GM12878 (cell line): ENCODE measurements around the gene DUS1L. TPM values are rescaled to one million over a fixed set of nuclear protein-coding genes. Genes with fewer than 3 reads are reported as not detected.

ENCODE experiments used
- ATAC-seq: fragments of 200-7000 bp; cut with Tn5 transposase; 3 replicates; pipeline ENCODE4 v1.9.1; 2020; ENCODE audit warnings: mild to moderate bottlenecking, moderate library complexity
- BruUV-seq: library from RNA; stranded (reverse); fragments of 400-500 nt; replicated peaks from 2 replicates; lab custom pipeline; 2021; lab: Mats Ljungman, UMichigan
- CTCF ChIA-PET: fragments of 300-600 bp; sonication (Branson Sonifier 250); formaldehyde crosslinking; extraction: SDS; loops from one replicate; lab custom pipeline; 2021; ENCODE audit warnings: inconsistent platforms; lab: Yijun Ruan, JAX
- POLR2A ChIA-PET: fragments of 350-600 bp; formaldehyde crosslinking; extraction: SDS; loops from one replicate; lab custom pipeline; 2021; ENCODE audit warnings: inconsistent platforms; lab: Charles Lee
- RAD21 ChIA-PET: fragments of 300-600 bp; sonication (Branson Sonifier 250); formaldehyde crosslinking; loops from one replicate; lab custom pipeline; 2023; ENCODE audit warnings: antibody characterized with exemption; ENCODE audit not compliant: unreplicated experiment; lab: Charles Lee
- SMC1A ChIA-PET: fragments of 300-600 bp; sonication (Branson Sonifier 250); formaldehyde crosslinking; loops from one replicate; lab custom pipeline; 2023; ENCODE audit not compliant: unreplicated experiment, uncharacterized antibody; lab: Charles Lee
- DNase-seq: peaks from one replicate; pipeline ENCODE4 v3.0.0-alpha.2; 2011; ENCODE audit warnings: low read depth, low spot score
- FAIRE-seq: peaks from 3 replicates; lab custom pipeline; 2011; peaks lifted over from hg19 to GRCh38; lab: Jason Lieb, UNC
- H2AFZ ChIP-seq: 2 replicates; pipeline ENCODE4 v1.6.0; 2011; ENCODE audit warnings: low read depth, low read length, control low read depth; ENCODE audit not compliant: control insufficient read depth
- H3K27ac ChIP-seq: 2 replicates; pipeline ENCODE4 v1.5.1; 2011; ENCODE audit warnings: control low read depth; ENCODE audit not compliant: control insufficient read depth, insufficient read depth
- H3K27me3 ChIP-seq, 2 experiments: replicated peaks in 1 of 2; 2 replicates each; pipeline versions ENCODE4 v1.6.0 to v1.6.1; 2011; ENCODE audit warnings: low read length in 1 of 2; ENCODE audit not compliant: control insufficient read depth in 2 of 2, insufficient read depth in 2 of 2
- H3K36me3 ChIP-seq, 2 experiments: 2 replicates each; pipeline ENCODE4 v1.5.1; 2011; ENCODE audit warnings: low read length in 1 of 2; ENCODE audit not compliant: control insufficient read depth in 2 of 2, insufficient read depth in 2 of 2
- H3K4me1 ChIP-seq: 2 replicates; pipeline ENCODE4 v1.6.1; 2011; ENCODE audit warnings: mild to moderate bottlenecking, low read length, moderate library complexity, mixed read lengths; ENCODE audit not compliant: control insufficient read depth, insufficient read depth
- H3K4me2 ChIP-seq: 2 replicates; pipeline ENCODE4 v1.6.0; 2011; ENCODE audit warnings: control low read depth; ENCODE audit not compliant: control insufficient read depth, insufficient read depth
- H3K4me3 ChIP-seq: fragments of 200-600 bp; sonication (generic); 2 replicates; pipeline ENCODE4 v1.5.1; 2016
- H3K79me2 ChIP-seq: 2 replicates; pipeline ENCODE4 v1.6.0; 2011; ENCODE audit warnings: low read length; ENCODE audit not compliant: control insufficient read depth, insufficient read depth
- H3K9ac ChIP-seq: 2 replicates; pipeline ENCODE4 v1.8.0; 2011; ENCODE audit warnings: low read length, control low read depth, mixed read lengths; ENCODE audit not compliant: control insufficient read depth, insufficient read depth
- H3K9me3 ChIP-seq: replicated peaks from 3 replicates; pipeline ENCODE4 v1.5.1; 2011; ENCODE audit warnings: mild to moderate bottlenecking, low read length; ENCODE audit not compliant: control insufficient read depth, insufficient read depth
- H4K20me1 ChIP-seq: 2 replicates; pipeline ENCODE4 v1.6.0; 2011; ENCODE audit not compliant: control insufficient read depth, insufficient read depth
- DPF2 ChIP-seq: fragments of 450-650 bp; IDR thresholded peaks from 2 replicates; pipeline ENCODE4 v1.6.1; 2017; ENCODE audit warnings: mild to moderate bottlenecking
- NR2C1 ChIP-seq: fragments of 450-650 bp; IDR thresholded peaks from 2 replicates; pipeline ENCODE4 v1.6.1; 2017; ENCODE audit warnings: antibody characterized with exemption, mild to moderate bottlenecking, moderate library complexity
- POLR2A ChIP-seq: IDR thresholded peaks from 2 replicates; pipeline ENCODE4 v1.6.1; 2011; ENCODE audit warnings: low read depth, mild to moderate bottlenecking, low read length
- RUNX3 ChIP-seq: IDR thresholded peaks from 2 replicates; pipeline ENCODE4 v1.6.1; 2012; ENCODE audit warnings: low read length, inconsistent platforms
- WGBS: methylation state at CpG from one replicate; pipeline ENCODE4 v1.1.6; 2016; ENCODE audit warnings: low lambda C conversion rate; ENCODE audit not compliant: insufficient replicate concordance, insufficient coverage; ENCODE audit errors: missing lambda C conversion rate; 5-methylcytosine and 5-hydroxymethylcytosine counted together
- in situ Hi-C: fragments of 300-500 bp; cut with MboI; formaldehyde crosslinking; loops from 9 replicates; pipeline ENCODE4 v1.14.3; 2018; ENCODE audit warnings: mixed read lengths
- intact Hi-C: fragments of 100-400 bp; cut with micrococcal nuclease; formaldehyde crosslinking; loops from one replicate; pipeline ENCODE4 v1.14.2; 2022; ENCODE audit not compliant: unreplicated experiment
- polyA plus RNA-seq, 11 experiments: library from polyadenylated mRNA; depleted of rRNA in 4 of 11; unstranded in 6 of 11; stranded (reverse) in 5 of 11; fragments of >200 nt; fragmentation: Nextera tagmentation in 4 of 11; fragmentation: Illumina TruSeq in 1 of 11; extraction: Ambion mirVana in 4 of 11; extraction: Trizol in 1 of 11; gene quantifications; 1 replicate in 1 of 11; 2 replicates in 10 of 11; pipeline versions ENCODE4 v1.2.1 to v1.2.3, GENCODE V29; 2011 to 2016; ENCODE audit warnings: inconsistent platforms in 2 of 11, missing spikeins in 2 of 11, low read depth in 1 of 11
- total RNA-seq, 4 experiments: library from RNA; depleted of rRNA in 3 of 4; stranded (reverse); fragments of >200 nt in 3 of 4; fragmentation: Illumina TruSeq in 1 of 4; extraction: Trizol in 1 of 4; gene quantifications; 2 replicates each; pipeline versions ENCODE4 v1.2.1 to v1.2.3, GENCODE V29; 2013 to 2021

DUS1L gene
- total and polyA plus RNA-seq, 10 of the 15 experiments (the other 5 are each of a cell fraction or from before 2014, with no cell fraction given): 6.1 to 157 (median 44.5) TPM

DNA sequence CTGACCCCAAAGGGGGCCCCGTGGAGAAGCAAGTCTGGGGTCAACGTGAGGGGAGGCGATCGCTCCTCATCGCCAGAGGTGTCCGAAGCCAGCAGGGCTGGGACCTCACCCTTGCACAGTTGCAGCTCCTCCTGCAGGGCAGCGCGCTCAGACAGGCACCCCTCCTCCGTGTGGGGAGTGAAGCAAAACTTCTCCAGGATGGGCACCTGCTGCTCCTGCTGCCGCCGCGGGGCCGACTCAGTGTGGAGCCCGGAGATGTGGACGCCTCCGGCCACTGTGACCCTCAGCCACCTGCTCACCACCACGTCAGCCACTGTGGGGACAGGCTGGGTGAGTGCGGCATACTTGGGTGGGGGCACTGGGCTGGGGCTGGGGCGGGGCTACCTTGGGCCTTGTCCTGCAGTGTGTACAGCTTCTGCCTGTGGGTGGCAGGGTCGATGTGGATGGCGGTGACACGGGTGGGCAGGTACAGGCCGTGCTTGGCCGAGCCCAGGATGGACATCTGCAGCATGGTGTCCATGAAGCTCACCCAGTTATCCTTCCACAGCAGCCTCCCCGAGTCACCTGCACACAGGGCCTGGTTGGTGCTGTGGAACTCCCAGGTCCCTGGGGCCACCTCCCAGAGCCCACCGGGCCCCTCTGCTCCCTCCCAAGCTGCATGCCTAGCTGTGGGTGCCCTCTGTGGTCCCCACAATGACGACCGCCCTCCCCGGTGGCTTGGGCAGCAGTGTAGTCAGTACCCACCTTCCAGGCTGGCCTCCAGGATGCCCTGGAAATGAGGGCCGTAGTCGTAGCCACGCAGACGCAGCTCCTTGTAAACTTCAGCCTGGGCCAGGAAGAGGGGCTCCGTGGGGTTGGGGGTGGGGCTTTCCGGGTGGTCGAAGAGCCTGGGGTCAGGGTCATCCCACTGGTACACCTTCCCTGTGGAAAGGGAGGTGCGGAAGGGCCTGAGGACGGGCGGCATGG, 21.6 kb upstream of the DUS1L start:
- DNase-seq (no peak), FAIRE-seq (no peak), ATAC-seq (no peak)
- Histone ChIP-seq H3K4me3 (no peak overlapping the region), H3K36me3 (peaks cover 17 to 88% of the 10 kb centered on the region in 2 experiments), H3K27ac (no peak overlapping the region), H3K27me3 (no peaks in the 10 kb centered on the region), H2AFZ (no peak overlapping the region), H3K4me2 (no peak overlapping the region), H4K20me1 (no peaks in the 10 kb centered on the region), H3K79me2 (no peaks in the 10 kb centered on the region), H3K4me1 (no peaks in the 10 kb centered on the region), H3K9ac (no peak overlapping the region), H3K9me3 (no peaks in the 10 kb centered on the region)
- intact Hi-C loops (no loop called here), in situ Hi-C loops (no loop called here)
- CTCF ChIA-PET: no interaction called here
- RAD21 ChIA-PET: no interaction called here
- 92% methylated on average over 31 of the region's 39 CpGs for WGBS
- no TSS peak for BruUV-seq
- no peak for TF ChIP-seq NR2C1
- TF ChIP-seq RUNX3: no peak
- TF ChIP-seq POLR2A: peak; percentile 30; the same call in 1 of the 2 replicates
- POLR2A ChIA-PET: no interaction called here
- SMC1A ChIA-PET: no interaction called here

DNA sequence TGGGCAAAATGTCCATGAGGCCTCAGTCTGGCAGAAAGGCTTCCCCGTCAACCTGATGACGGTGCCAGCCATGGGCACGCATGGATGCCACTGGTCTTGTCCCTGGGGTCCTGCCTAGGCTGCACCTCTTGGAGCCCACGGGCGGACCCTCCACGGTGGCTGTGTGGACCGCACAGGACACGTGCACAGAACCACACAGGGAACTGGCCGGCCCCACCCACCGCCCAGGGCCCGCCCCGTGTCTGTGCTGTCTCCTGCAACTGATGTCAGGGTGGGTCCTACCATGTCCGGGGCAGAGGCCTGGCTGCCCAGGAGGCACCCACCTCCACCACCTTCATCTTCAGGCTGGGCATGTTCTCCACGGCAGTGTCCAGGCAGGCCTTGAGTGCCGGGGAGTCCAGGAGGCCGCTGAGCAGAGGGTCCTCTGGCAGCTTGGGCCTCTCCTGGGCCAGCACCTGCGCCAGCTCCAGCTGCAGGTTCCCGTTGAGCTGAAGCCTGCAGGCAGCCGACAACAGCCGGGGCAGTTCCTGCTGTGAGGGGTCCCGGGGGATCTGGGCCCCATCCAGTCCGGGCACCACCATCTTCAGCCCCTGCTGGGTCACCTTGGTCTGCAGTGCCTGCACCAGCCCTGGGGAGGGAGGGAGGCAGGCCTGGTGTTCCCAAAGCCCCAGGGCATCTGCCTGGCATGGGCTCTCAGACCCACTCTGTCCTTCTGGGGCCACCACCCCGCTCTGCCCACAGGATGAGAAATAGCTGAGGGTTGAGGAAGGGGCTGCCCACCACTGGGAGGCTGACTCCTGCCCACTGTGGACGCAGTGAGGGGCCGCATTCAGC, 20.5 kb upstream of the DUS1L start:
- Histone ChIP-seq H3K36me3 (peaks cover 17 to 87% of the 10 kb centered on the region in 2 experiments), H3K4me3 (no peak overlapping the region), H3K9ac (no peak overlapping the region), H4K20me1 (no peaks in the 10 kb centered on the region), H3K4me2 (no peak overlapping the region)
- CTCF ChIA-PET: no interaction called here
- ATAC-seq: no peak
- POLR2A ChIA-PET: no interaction called here
- TF ChIP-seq DPF2 (no peak), POLR2A (peak; percentile 50)
- TF ChIP-seq, all 136 proteins: peak for 1
- Histone ChIP-seq H3K27me3 (no peaks in the 10 kb centered on the region), H2AFZ (no peak overlapping the region), H3K9me3 (no peaks in the 10 kb centered on the region), H3K27ac (no peak overlapping the region), H3K79me2 (no peaks in the 10 kb centered on the region), H3K4me1 (no peaks in the 10 kb centered on the region)
- DNase-seq (no peak), FAIRE-seq (no peak)
- RAD21 ChIA-PET: no interaction called here
- BruUV-seq: no TSS peak
- WGBS: 95% methylated on average over 21 of the region's 25 CpGs
- intact Hi-C loops: no loop called here
- SMC1A ChIA-PET: no interaction called here
- in situ Hi-C loops: no loop called here
